Measurements from ENCODE around the gene KCNK18.

The KCNK18 gene

DNA sequence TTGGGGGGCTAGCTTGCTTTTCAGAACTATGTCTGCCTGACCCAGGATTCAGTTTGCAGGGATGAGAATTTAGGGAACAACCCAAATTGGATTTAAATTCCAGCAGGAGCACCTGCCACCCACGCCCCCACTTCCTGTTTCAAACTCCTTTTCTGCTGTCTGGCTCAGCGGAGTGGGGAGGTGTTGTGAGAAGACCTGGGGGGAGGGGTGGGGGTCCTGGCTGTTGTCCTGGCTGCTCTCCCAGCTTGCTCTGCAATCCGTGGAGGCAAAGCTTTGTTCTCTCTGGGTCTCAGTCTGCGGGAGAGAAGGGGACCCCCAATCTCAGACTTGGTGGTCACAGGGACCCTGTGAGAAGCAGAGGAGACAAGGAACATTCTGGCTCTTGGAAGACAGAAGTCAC is 799 bp downstream of the KCNK18 start:
- no peak for ATAC-seq

DNA sequence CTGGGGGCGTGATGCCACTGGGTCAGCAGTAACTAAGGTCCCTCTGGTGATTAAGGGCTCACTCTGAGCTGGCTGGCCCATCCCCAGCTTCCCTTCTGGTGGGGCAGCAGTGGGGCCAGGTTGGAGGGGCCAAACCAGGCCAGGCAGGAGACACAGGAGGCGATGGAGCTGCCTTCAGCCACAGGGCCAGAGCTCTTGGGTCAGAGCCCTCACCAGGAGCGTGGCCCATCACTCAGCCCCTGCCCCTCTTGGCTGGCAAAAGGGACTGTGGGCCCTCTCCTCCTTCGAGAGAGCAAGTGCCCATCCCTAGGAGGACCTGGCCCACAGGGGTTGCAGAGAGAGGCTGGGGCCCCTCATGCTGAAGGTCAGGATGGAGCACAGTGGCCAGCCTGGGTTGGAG is 4.5 kb downstream of the KCNK18 start:
- TF ChIP-seq, protein P1, sequence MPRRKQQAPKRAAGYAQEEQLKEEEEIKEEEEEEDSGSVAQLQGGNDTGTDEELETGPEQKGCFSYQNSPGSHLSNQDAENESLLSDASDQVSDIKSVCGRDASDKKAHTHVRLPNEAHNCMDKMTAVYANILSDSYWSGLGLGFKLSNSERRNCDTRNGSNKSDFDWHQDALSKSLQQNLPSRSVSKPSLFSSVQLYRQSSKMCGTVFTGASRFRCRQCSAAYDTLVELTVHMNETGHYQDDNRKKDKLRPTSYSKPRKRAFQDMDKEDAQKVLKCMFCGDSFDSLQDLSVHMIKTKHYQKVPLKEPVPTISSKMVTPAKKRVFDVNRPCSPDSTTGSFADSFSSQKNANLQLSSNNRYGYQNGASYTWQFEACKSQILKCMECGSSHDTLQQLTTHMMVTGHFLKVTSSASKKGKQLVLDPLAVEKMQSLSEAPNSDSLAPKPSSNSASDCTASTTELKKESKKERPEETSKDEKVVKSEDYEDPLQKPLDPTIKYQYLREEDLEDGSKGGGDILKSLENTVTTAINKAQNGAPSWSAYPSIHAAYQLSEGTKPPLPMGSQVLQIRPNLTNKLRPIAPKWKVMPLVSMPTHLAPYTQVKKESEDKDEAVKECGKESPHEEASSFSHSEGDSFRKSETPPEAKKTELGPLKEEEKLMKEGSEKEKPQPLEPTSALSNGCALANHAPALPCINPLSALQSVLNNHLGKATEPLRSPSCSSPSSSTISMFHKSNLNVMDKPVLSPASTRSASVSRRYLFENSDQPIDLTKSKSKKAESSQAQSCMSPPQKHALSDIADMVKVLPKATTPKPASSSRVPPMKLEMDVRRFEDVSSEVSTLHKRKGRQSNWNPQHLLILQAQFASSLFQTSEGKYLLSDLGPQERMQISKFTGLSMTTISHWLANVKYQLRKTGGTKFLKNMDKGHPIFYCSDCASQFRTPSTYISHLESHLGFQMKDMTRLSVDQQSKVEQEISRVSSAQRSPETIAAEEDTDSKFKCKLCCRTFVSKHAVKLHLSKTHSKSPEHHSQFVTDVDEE (CRISPR knock-in tag; IDR thresholded peaks at IDR 0.05): no peak
- TF ChIP-seq SNAI2 (CRISPR knock-in tag; IDR thresholded peaks at IDR 0.05): no peak
- no peak for TF ChIP-seq OSR1 (CRISPR knock-in tag; IDR thresholded peaks at IDR 0.05)
- no peak for TF ChIP-seq TCF4 (CRISPR knock-in tag; IDR thresholded peaks at IDR 0.05; ENCODE audit: borderline replicate concordance)
- no peak for TF ChIP-seq RARB (CRISPR knock-in tag; IDR thresholded peaks at IDR 0.05)
- no peak for TF ChIP-seq ZFP30 (CRISPR knock-in tag; IDR thresholded peaks at IDR 0.05)
- no peak for ATAC-seq

More for the DNA sequence above, 799 bp downstream of the KCNK18 start:
- TF ChIP-seq ZC3H10 (CRISPR knock-in tag; IDR thresholded peaks at IDR 0.05) (no peak), ZFP3 (CRISPR knock-in tag; IDR thresholded peaks at IDR 0.05) (no peak), ZNF8 (CRISPR knock-in tag; IDR thresholded peaks at IDR 0.05) (no peak), ARNTL (CRISPR knock-in tag; IDR thresholded peaks at IDR 0.05; ENCODE audit: borderline replicate concordance, low read depth) (no peak), SNAI2 (CRISPR knock-in tag; IDR thresholded peaks at IDR 0.05) (no peak), ZNF70 (CRISPR knock-in tag; IDR thresholded peaks at IDR 0.05) (no peak), TOX (CRISPR knock-in tag; IDR thresholded peaks at IDR 0.05; ENCODE audit: borderline replicate concordance) (no peak), TCF4 (CRISPR knock-in tag; IDR thresholded peaks at IDR 0.05; ENCODE audit: borderline replicate concordance) (no peak), ZNF565 (CRISPR knock-in tag; conservative IDR thresholded peaks at IDR 0.05; ENCODE audit: low read depth) (no peak), OSR1 (CRISPR knock-in tag; IDR thresholded peaks at IDR 0.05) (no peak)
- TF ChIP-seq, protein P2, sequence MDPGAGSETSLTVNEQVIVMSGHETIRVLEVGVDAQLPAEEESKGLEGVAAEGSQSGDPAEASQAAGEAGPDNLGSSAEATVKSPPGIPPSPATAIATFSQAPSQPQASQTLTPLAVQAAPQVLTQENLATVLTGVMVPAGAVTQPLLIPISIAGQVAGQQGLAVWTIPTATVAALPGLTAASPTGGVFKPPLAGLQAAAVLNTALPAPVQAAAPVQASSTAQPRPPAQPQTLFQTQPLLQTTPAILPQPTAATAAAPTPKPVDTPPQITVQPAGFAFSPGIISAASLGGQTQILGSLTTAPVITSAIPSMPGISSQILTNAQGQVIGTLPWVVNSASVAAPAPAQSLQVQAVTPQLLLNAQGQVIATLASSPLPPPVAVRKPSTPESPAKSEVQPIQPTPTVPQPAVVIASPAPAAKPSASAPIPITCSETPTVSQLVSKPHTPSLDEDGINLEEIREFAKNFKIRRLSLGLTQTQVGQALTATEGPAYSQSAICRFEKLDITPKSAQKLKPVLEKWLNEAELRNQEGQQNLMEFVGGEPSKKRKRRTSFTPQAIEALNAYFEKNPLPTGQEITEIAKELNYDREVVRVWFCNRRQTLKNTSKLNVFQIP (CRISPR knock-in tag; IDR thresholded peaks at IDR 0.05; ENCODE audit: borderline replicate concordance, low read depth): no peak
- TF ChIP-seq, protein P3, sequence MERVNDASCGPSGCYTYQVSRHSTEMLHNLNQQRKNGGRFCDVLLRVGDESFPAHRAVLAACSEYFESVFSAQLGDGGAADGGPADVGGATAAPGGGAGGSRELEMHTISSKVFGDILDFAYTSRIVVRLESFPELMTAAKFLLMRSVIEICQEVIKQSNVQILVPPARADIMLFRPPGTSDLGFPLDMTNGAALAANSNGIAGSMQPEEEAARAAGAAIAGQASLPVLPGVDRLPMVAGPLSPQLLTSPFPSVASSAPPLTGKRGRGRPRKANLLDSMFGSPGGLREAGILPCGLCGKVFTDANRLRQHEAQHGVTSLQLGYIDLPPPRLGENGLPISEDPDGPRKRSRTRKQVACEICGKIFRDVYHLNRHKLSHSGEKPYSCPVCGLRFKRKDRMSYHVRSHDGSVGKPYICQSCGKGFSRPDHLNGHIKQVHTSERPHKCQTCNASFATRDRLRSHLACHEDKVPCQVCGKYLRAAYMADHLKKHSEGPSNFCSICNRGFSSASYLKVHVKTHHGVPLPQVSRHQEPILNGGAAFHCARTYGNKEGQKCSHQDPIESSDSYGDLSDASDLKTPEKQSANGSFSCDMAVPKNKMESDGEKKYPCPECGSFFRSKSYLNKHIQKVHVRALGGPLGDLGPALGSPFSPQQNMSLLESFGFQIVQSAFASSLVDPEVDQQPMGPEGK (CRISPR knock-in tag; IDR thresholded peaks at IDR 0.05; ENCODE audit: borderline replicate concordance): no peak
- TF ChIP-seq, protein P1 (CRISPR knock-in tag; IDR thresholded peaks at IDR 0.05): no peak
- TF ChIP-seq, protein P4, sequence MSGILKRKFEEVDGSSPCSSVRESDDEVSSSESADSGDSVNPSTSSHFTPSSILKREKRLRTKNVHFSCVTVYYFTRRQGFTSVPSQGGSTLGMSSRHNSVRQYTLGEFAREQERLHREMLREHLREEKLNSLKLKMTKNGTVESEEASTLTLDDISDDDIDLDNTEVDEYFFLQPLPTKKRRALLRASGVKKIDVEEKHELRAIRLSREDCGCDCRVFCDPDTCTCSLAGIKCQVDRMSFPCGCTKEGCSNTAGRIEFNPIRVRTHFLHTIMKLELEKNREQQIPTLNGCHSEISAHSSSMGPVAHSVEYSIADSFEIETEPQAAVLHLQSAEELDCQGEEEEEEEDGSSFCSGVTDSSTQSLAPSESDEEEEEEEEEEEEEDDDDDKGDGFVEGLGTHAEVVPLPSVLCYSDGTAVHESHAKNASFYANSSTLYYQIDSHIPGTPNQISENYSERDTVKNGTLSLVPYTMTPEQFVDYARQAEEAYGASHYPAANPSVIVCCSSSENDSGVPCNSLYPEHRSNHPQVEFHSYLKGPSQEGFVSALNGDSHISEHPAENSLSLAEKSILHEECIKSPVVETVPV (CRISPR knock-in tag; IDR thresholded peaks at IDR 0.05): no peak

DNA sequence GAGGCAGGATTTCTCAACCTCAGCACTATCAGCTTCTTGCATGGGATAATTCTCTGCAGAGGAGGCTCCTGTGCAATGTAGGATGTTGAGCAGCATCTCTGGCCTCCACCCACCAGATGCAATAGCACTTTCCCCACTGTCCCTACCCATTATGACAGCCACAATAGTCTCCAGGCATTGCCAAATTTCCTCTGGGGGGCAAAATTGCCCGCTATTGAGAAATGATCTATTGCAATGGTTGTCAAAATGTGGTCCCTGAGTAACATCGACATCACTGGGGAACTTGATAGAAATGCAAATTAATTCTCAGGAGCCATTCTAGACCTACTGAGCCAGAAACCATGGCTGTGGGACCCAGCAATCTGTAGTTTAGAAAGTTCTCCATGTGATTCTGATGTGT is 7.0 kb downstream of the KCNK18 start:
- no peak for TF ChIP-seq OSR1 (CRISPR knock-in tag; IDR thresholded peaks at IDR 0.05)
- TF ChIP-seq, protein P1 (CRISPR knock-in tag; IDR thresholded peaks at IDR 0.05): no peak
- TF ChIP-seq, protein P5, sequence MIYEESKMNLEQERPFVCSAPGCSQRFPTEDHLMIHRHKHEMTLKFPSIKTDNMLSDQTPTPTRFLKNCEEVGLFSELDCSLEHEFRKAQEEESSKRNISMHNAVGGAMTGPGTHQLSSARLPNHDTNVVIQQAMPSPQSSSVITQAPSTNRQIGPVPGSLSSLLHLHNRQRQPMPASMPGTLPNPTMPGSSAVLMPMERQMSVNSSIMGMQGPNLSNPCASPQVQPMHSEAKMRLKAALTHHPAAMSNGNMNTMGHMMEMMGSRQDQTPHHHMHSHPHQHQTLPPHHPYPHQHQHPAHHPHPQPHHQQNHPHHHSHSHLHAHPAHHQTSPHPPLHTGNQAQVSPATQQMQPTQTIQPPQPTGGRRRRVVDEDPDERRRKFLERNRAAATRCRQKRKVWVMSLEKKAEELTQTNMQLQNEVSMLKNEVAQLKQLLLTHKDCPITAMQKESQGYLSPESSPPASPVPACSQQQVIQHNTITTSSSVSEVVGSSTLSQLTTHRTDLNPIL (CRISPR knock-in tag; IDR thresholded peaks at IDR 0.05; ENCODE audit: low read depth): no peak
- no peak for ATAC-seq
